ENCODE results near the gene ERI2.

ERI2 gene

GRCh38 chr16:20755238-20755637 is 51.0 kb downstream of the ERI2 start:
- no peaks in the 10 kb centered on the region for H3K36me3 ChIP-seq (ENCODE audit: control insufficient read depth in 2 of 2, insufficient read depth in 2 of 2, low read length in 2 of 2)
- H3K27me3 ChIP-seq (ENCODE audit: control insufficient read depth in 2 of 2, insufficient read depth in 2 of 2, low read length in 2 of 2): no peaks in the 10 kb centered on the region
- no peaks in the 10 kb centered on the region for H3K9me3 ChIP-seq (ENCODE audit: control insufficient read depth in 2 of 2, low read length in 2 of 2)
- no peak overlapping the region for H3K27ac ChIP-seq (ENCODE audit: low read depth in 2 of 2, low read length in 2 of 2)
- no peaks in the 10 kb centered on the region for H3K4me1 ChIP-seq (ENCODE audit: control insufficient read depth in 2 of 2, insufficient read depth in 2 of 2, low read length in 2 of 2)
- no peak overlapping the region for H3K4me3 ChIP-seq (ENCODE audit: low read length in 2 of 2)
- H3K9ac ChIP-seq (ENCODE audit: low read depth in 1 of 2, low read length in 2 of 2): no peak overlapping the region

- no peaks in the 10 kb centered on the region for H3K27me3 ChIP-seq (ENCODE audit: control insufficient read depth in 2 of 2, insufficient read depth in 2 of 2, low read length in 2 of 2)
- H3K27ac ChIP-seq (ENCODE audit: low read depth in 2 of 2, low read length in 2 of 2): no peak overlapping the region
- H3K9me3 ChIP-seq (ENCODE audit: control insufficient read depth in 2 of 2, low read length in 2 of 2): no peaks in the 10 kb centered on the region
- no peaks in the 10 kb centered on the region for H3K36me3 ChIP-seq (ENCODE audit: control insufficient read depth in 2 of 2, insufficient read depth in 2 of 2, low read length in 2 of 2)
- no peaks in the 10 kb centered on the region for H3K4me1 ChIP-seq (ENCODE audit: control insufficient read depth in 2 of 2, insufficient read depth in 2 of 2, low read length in 2 of 2)
- no peak overlapping the region for H3K9ac ChIP-seq (ENCODE audit: low read depth in 1 of 2, low read length in 2 of 2)
- H3K4me3 ChIP-seq (ENCODE audit: low read length in 2 of 2): no peak overlapping the region
These were observed 52.5 kb downstream of the ERI2 start for GRCh38 chr16:20753727-20754126.

GRCh38 chr16:20750558-20750957 is 55.7 kb downstream of the ERI2 start:
- peaks cover 0 to 2% of the 10 kb centered on the region in 2 donors for H3K4me1 ChIP-seq (ENCODE audit: control insufficient read depth in 2 of 2, insufficient read depth in 2 of 2, low read length in 2 of 2)
- H3K9ac ChIP-seq (ENCODE audit: low read depth in 1 of 2, low read length in 2 of 2): no peak overlapping the region

GRCh38 chr16:20749474-20749873 is 56.8 kb downstream of the ERI2 start:
- Histone ChIP-seq H3K27ac (ENCODE audit: low read depth in 2 of 2, low read length in 2 of 2) (no peak overlapping the region), H3K36me3 (ENCODE audit: control insufficient read depth in 2 of 2, insufficient read depth in 2 of 2, low read length in 2 of 2) (no peaks in the 10 kb centered on the region), H3K9ac (ENCODE audit: low read depth in 1 of 2, low read length in 2 of 2) (no peak overlapping the region), H3K27me3 (ENCODE audit: control insufficient read depth in 2 of 2, insufficient read depth in 2 of 2, low read length in 2 of 2) (no peaks in the 10 kb centered on the region), H3K4me3 (ENCODE audit: low read length in 2 of 2) (no peak overlapping the region), H3K4me1 (ENCODE audit: control insufficient read depth in 2 of 2, insufficient read depth in 2 of 2, low read length in 2 of 2) (peaks cover 0 to 2% of the 10 kb centered on the region in 2 donors), H3K9me3 (ENCODE audit: control insufficient read depth in 2 of 2, low read length in 2 of 2) (no peaks in the 10 kb centered on the region)

More at GRCh38 chr16:20750558-20750957, 55.7 kb downstream of the ERI2 start:
- no peak overlapping the region for H3K27ac ChIP-seq (ENCODE audit: low read depth in 2 of 2, low read length in 2 of 2)
- no peaks in the 10 kb centered on the region for H3K36me3 ChIP-seq (ENCODE audit: control insufficient read depth in 2 of 2, insufficient read depth in 2 of 2, low read length in 2 of 2)
- H3K27me3 ChIP-seq (ENCODE audit: control insufficient read depth in 2 of 2, insufficient read depth in 2 of 2, low read length in 2 of 2): no peaks in the 10 kb centered on the region
- H3K9me3 ChIP-seq (ENCODE audit: control insufficient read depth in 2 of 2, low read length in 2 of 2): no peaks in the 10 kb centered on the region
- no peak overlapping the region for H3K4me3 ChIP-seq (ENCODE audit: low read length in 2 of 2)

- Histone ChIP-seq H3K36me3 (ENCODE audit: control insufficient read depth in 2 of 2, insufficient read depth in 2 of 2, low read length in 2 of 2) (no peaks in the 10 kb centered on the region), H3K27ac (ENCODE audit: low read depth in 2 of 2, low read length in 2 of 2) (peak overlapping the region in 1 of 2 donors; percentile 5), H3K27me3 (ENCODE audit: control insufficient read depth in 2 of 2, insufficient read depth in 2 of 2, low read length in 2 of 2) (no peaks in the 10 kb centered on the region), H3K4me1 (ENCODE audit: control insufficient read depth in 2 of 2, insufficient read depth in 2 of 2, low read length in 2 of 2) (peaks cover 0 to 2% of the 10 kb centered on the region in 2 donors), H3K9me3 (ENCODE audit: control insufficient read depth in 2 of 2, low read length in 2 of 2) (no peaks in the 10 kb centered on the region), H3K9ac (ENCODE audit: low read depth in 1 of 2, low read length in 2 of 2) (no peak overlapping the region), H3K4me3 (ENCODE audit: low read length in 2 of 2) (no peak overlapping the region)
These were observed 59.0 kb downstream of the ERI2 start for GRCh38 chr16:20747030-20747816.

- Histone ChIP-seq H3K27ac (ENCODE audit: low read depth in 2 of 2, low read length in 2 of 2) (no peak overlapping the region), H3K27me3 (ENCODE audit: control insufficient read depth in 2 of 2, insufficient read depth in 2 of 2, low read length in 2 of 2) (no peaks in the 10 kb centered on the region), H3K9me3 (ENCODE audit: control insufficient read depth in 2 of 2, low read length in 2 of 2) (no peaks in the 10 kb centered on the region)
These were observed 59.8 kb downstream of the ERI2 start for GRCh38 chr16:20746461-20746860.

More at GRCh38 chr16:20746461-20746860, 59.8 kb downstream of the ERI2 start:
- H3K36me3 ChIP-seq (ENCODE audit: control insufficient read depth in 2 of 2, insufficient read depth in 2 of 2, low read length in 2 of 2): no peaks in the 10 kb centered on the region
- H3K4me3 ChIP-seq (ENCODE audit: low read length in 2 of 2): no peak overlapping the region
- peaks cover 2% of the 10 kb centered on the region in 2 donors for H3K4me1 ChIP-seq (ENCODE audit: control insufficient read depth in 2 of 2, insufficient read depth in 2 of 2, low read length in 2 of 2)
- H3K9ac ChIP-seq (ENCODE audit: low read depth in 1 of 2, low read length in 2 of 2): no peak overlapping the region

All from mucosa of rectum (tissue), 2 donors.